ENCODE measurements around the gene COL5A2. TPM values are rescaled to one million over a fixed set of nuclear protein-coding genes. Genes with fewer than 3 reads are reported as not detected.
A peak's percentile ranks its signal among the peaks of the same experiment; 100 is the strongest.

Gene COL5A2
- total RNA-seq, 1 donor from 2014 or later: 29.8 TPM

DNA sequence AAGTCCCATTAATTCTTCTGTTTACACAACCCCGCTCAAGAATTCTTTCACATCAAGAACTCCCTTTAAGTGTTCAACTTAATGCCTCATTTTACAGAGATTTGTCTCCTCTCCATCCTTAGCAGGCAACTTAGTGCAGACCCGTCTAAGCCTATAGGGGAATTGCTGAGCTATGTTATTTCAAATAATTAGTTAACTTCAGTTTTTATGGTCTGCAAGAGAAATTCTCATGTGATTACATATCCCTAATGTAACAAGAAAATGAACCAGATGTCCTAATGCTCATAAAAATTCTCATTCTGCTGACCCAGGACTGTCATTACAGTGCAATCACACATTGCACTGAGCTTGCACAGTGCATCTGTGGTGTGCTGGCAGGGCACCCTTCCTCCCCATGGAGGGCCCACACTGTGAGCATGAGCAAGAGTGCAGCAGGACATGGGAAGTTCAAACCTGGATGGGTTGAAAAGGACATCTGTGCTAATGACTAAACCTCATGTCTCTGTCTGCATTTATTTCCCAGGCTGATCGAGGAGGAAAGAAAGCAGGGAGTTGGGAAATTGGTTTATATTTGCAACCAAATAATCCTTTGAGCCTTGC lies 97.1 kb downstream of the COL5A2 start:
- TF ChIP-seq, protein P1, sequence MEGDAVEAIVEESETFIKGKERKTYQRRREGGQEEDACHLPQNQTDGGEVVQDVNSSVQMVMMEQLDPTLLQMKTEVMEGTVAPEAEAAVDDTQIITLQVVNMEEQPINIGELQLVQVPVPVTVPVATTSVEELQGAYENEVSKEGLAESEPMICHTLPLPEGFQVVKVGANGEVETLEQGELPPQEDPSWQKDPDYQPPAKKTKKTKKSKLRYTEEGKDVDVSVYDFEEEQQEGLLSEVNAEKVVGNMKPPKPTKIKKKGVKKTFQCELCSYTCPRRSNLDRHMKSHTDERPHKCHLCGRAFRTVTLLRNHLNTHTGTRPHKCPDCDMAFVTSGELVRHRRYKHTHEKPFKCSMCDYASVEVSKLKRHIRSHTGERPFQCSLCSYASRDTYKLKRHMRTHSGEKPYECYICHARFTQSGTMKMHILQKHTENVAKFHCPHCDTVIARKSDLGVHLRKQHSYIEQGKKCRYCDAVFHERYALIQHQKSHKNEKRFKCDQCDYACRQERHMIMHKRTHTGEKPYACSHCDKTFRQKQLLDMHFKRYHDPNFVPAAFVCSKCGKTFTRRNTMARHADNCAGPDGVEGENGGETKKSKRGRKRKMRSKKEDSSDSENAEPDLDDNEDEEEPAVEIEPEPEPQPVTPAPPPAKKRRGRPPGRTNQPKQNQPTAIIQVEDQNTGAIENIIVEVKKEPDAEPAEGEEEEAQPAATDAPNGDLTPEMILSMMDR (IDR thresholded peaks at IDR 0.05): no peak
- peak; percentile 70 for ATAC-seq
- H3K4me1 ChIP-seq: no peaks in the 10 kb centered on the region
- DNase-seq: no peak
- no peak overlapping the region for H3K4me3 ChIP-seq
- no peak overlapping the region for H3K27ac ChIP-seq
- H3K27me3 ChIP-seq: no peaks in the 10 kb centered on the region
- intact Hi-C loops (cut with DNase I): no loop called here
- no peaks in the 10 kb centered on the region for H3K36me3 ChIP-seq
- no peaks in the 10 kb centered on the region for H3K9me3 ChIP-seq

DNA sequence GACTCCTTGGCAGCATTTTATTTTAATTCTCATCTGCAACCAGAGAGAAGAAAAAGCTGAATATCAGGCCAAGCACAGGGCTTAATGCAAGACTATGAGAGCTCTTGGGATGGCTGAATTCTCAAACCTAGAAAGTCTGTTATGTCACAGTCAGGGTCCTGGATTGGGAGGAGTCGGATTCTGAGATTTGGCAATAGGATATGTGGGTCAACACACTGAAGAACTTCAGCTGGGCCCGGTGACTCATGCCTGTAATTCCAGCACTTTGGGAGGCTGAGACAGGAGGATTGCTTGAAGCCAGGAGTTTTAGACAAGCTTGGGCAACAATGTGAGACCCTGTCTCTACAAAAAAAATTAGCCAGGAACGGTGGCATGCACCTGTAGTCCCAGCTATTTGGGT lies 103.0 kb downstream of the COL5A2 start:
- TF ChIP-seq, protein P1 (IDR thresholded peaks at IDR 0.05): no peak
- H3K9me3 ChIP-seq: no peaks in the 10 kb centered on the region
- DNase-seq (no peak), ATAC-seq (no peak)
- no peaks in the 10 kb centered on the region for H3K27me3 ChIP-seq
- H3K4me1 ChIP-seq: no peaks in the 10 kb centered on the region
- intact Hi-C loops (cut with DNase I): no loop called here
- H3K4me3 ChIP-seq: no peak overlapping the region
- H3K27ac ChIP-seq: no peak overlapping the region
- peaks cover 4% of the 10 kb centered on the region for H3K36me3 ChIP-seq

DNA sequence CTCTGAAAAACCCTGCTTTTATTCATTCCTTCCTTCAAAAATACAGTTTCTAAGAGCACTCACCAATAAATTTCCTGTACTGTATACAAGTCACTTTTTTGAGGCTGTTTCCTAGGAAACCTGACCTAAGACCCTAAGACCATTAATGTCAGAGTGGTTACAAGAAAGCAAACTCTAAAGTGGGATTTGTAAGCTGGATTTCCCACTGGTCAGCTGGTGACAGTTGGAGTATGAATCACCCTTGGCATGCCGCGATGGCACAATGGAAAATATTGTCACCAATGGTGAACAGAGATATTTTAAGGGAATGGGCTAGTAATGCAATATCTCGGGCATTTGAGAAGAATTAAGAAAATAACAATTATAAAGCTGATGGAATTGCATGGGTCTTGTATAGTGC lies 103.4 kb downstream of the COL5A2 start:
- DNase-seq: no peak
- Histone ChIP-seq H3K9me3 (no peaks in the 10 kb centered on the region), H3K27me3 (no peaks in the 10 kb centered on the region), H3K36me3 (peaks cover 4% of the 10 kb centered on the region), H3K4me3 (no peak overlapping the region), H3K27ac (no peak overlapping the region), H3K4me1 (no peaks in the 10 kb centered on the region)
- TF ChIP-seq, protein P1 (IDR thresholded peaks at IDR 0.05): no peak
- intact Hi-C loops (cut with DNase I): no loop called here
- no peak for ATAC-seq

DNA sequence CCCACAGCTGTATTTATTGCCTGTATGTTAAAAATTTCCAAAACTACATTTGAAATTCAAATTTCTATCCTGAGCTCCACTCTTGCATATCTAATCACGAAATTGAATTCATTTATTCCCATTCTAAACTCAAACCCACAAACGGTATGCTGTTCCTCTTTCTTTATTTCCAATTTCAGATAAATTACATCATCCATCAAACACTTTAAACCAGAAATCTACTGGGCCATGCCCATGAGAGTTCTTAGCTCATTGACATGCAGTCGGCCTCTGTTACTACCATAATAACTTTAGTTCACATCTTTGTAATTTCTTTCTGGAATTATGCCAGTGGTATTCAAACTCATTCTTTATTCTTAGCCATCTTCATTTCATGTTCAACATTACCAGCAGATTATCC lies 105.1 kb downstream of the COL5A2 start:
- no peaks in the 10 kb centered on the region for H3K4me1 ChIP-seq
- H3K27ac ChIP-seq: no peak overlapping the region
- ATAC-seq (no peak), DNase-seq (no peak)
- H3K4me3 ChIP-seq: no peak overlapping the region
- TF ChIP-seq, protein P1 (IDR thresholded peaks at IDR 0.05): no peak
- intact Hi-C loops (cut with DNase I): no loop called here
- H3K27me3 ChIP-seq: no peaks in the 10 kb centered on the region
- H3K36me3 ChIP-seq: peaks cover 4% of the 10 kb centered on the region
- H3K9me3 ChIP-seq: no peaks in the 10 kb centered on the region

DNA sequence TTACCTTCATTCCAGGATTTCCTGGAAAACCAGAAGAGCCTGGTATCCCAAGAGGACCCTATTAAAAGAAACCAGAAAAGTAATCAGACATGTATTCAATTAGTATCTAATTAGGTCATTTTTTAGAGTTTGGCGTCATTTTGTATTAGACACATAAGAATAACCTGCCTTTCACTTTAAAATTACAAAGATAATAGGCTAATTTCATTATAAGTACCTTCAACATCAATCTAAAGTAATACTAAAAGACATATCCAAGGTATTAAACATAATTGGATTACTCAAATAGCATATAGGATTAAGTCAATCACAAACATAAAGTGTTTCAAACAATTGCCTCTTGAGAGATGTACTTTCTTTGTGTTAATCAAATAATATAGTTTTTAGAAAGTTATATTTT lies 107.5 kb downstream of the COL5A2 start:
- H3K27ac ChIP-seq: no peak overlapping the region
- H3K36me3 ChIP-seq: peaks cover 4% of the 10 kb centered on the region
- H3K9me3 ChIP-seq: no peaks in the 10 kb centered on the region
- no peaks in the 10 kb centered on the region for H3K4me1 ChIP-seq
- TF ChIP-seq, protein P1 (IDR thresholded peaks at IDR 0.05): no peak
- ATAC-seq (no peak), DNase-seq (no peak)
- H3K4me3 ChIP-seq: no peak overlapping the region
- no peaks in the 10 kb centered on the region for H3K27me3 ChIP-seq
- intact Hi-C loops (cut with DNase I): no loop called here

Data from upper lobe of right lung (tissue), 1 donor.